ENCODE measurements around the gene ABITRAM.

DNA sequence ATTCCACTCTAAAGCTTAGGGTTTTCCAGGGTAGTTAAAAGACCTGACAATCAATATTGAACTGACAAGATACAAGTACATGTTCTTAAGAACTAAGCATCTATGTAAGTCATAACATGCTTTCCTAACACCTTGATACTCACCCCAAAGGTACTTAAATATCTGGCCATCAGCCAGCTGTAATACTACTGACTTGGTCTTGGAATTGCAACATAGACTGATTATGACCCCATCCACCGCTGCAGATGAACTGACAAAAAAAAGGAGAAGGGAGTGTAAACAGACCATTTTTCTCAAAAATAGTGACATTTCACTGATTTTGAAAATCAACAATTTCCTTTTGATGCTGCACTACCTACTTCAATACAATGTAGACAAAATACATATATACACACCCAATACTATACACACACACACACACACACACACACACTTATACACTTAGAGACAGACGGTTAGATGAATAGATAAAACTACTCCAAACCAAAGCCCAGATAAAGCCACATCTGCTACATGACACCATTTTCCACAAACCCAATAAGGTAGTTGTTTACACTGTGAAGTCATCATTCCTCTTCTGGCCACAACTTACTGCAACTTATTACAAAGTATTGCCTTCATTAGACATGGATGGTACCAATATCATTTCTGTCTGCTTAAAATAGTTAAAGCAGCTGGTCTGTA is 30.6 kb upstream of the ABITRAM start:
- TF ChIP-seq POLR2A (IDR thresholded peaks at IDR 0.05; ENCODE audit: insufficient read depth in 1 of 2, low read depth in 2 of 2, low read length in 2 of 2) (no peak), ZBTB25 (CRISPR knock-in tag; IDR thresholded peaks at IDR 0.05) (no peak), ADNP (CRISPR knock-in tag; IDR thresholded peaks at IDR 0.05) (no peak), KDM1A (CRISPR knock-in tag; IDR thresholded peaks at IDR 0.05) (no peak), ZNF737 (CRISPR knock-in tag; IDR thresholded peaks at IDR 0.05; ENCODE audit: borderline replicate concordance) (no peak), KLF6 (CRISPR knock-in tag; IDR thresholded peaks at IDR 0.05) (no peak)
